Hematopoietic multipotent progenitor cell treated with erythropoietin and hydrocortisone succinate and interleukin-3 and kit ligand, for 6 days (in vitro differentiated cells): Measurements from ENCODE around the gene SAMD13.

Experiments
- DNase-seq: peaks from one replicate; pipeline ENCODE4 v3.0.0-alpha.2; 2015

The SAMD13 gene

GRCh38 chr1:84347932-84348555, 46.5 kb downstream of the SAMD13 start:
- DNase-seq = no peak

- no peak for DNase-seq
Observed at GRCh38 chr1:84348759-84349158, 47.3 kb downstream of the SAMD13 start.

- DNase-seq = no peak
Observed at GRCh38 chr1:84350104-84350503, 48.6 kb downstream of the SAMD13 start.

- no peak for DNase-seq
Observed at GRCh38 chr1:84350550-84350949, 49.0 kb downstream of the SAMD13 start.

GRCh38 chr1:84352298-84353106, 51.0 kb downstream of the SAMD13 start:
- no peak for DNase-seq

GRCh38 chr1:84353695-84354094, 52.2 kb downstream of the SAMD13 start:
- DNase-seq = no peak

GRCh38 chr1:84355556-84355955, 54.0 kb downstream of the SAMD13 start:
- no peak for DNase-seq

GRCh38 chr1:84356881-84357280, 55.4 kb downstream of the SAMD13 start:
- no peak for DNase-seq

GRCh38 chr1:84358695-84359094, 57.2 kb downstream of the SAMD13 start:
- DNase-seq = no peak

- DNase-seq = peak; percentile 7
Observed at GRCh38 chr1:84360316-84360715, 58.8 kb downstream of the SAMD13 start.

GRCh38 chr1:84361796-84362195, 60.3 kb downstream of the SAMD13 start:
- no peak for DNase-seq

- no peak for DNase-seq
Observed at GRCh38 chr1:84363019-84363418, 61.5 kb downstream of the SAMD13 start.

- no peak for DNase-seq
Observed at GRCh38 chr1:84363622-84364021, 62.1 kb downstream of the SAMD13 start.

- peak; percentile 22 for DNase-seq
Observed at GRCh38 chr1:84365225-84366221, 64.0 kb downstream of the SAMD13 start.

GRCh38 chr1:84366786-84367185, 65.3 kb downstream of the SAMD13 start:
- no peak for DNase-seq

GRCh38 chr1:84367219-84367618, 65.7 kb downstream of the SAMD13 start:
- no peak for DNase-seq

- no peak for DNase-seq
Observed at GRCh38 chr1:84368441-84368840, 66.9 kb downstream of the SAMD13 start.

GRCh38 chr1:84370266-84370665, 68.8 kb downstream of the SAMD13 start:
- no peak for DNase-seq

- no peak for DNase-seq
Observed at GRCh38 chr1:84370831-84371394, 69.4 kb downstream of the SAMD13 start.

GRCh38 chr1:84373436-84374141, 72.1 kb downstream of the SAMD13 start:
- no peak for DNase-seq

GRCh38 chr1:84374991-84375696, 73.6 kb downstream of the SAMD13 start:
- DNase-seq = no peak
